Fibroblast of lung (primary cell): ENCODE results near the gene URAD.

ENCODE experiments used
- EZH2 ChIP-seq: IDR thresholded peaks from 2 replicates; pipeline ENCODE4 v1.5.1; 2012; ENCODE audit warnings: low read length, control low read depth, mild to moderate bottlenecking; ENCODE audit errors: missing control alignments
- TF ChIP-seq, protein P1 (sequence below), 2 donors: IDR thresholded peaks in 1 of 2; conservative IDR thresholded peaks in 1 of 2; 1 replicate in 1 of 2; 2 replicates in 1 of 2; pipeline ENCODE4 v1.5.1; 2011 to 2012; ENCODE audit warnings: low read length in 2 of 2, control low read depth in 1 of 2, inconsistent platforms in 1 of 2, low read depth in 1 of 2, mild to moderate bottlenecking in 1 of 2

DNA sequence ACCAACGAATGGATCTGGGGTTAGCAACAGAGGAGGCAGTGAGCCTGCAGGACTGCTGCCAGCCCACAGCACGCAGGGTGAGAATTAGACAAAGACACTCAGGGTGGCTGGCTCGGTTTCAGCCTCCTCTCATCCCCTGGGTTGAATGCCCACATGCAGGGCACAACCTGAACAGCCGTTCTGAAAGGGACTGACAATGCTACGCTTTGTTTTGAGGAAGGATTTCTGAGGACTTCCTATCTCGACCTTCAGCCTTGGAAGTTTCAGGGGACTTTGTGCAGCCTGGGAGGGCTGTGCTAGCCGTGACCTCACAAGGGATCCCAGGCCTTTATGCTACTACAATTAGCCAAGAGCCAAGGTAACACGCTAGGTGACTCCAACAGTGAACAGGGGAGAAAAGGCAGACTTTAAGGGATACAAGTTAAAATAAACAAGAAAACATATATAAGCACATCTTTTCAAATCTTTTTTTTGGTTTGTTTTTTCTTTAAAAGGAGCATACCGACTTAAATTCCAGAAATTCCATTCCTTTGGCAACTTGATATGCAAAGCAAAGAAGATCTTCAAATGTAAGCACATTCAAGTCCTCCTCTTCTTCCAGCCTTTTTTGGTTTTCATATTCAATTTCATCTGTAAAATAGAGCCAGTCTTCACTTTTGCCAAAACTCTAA, 34.5 kb upstream of the URAD start:
- TF ChIP-seq, protein P1, sequence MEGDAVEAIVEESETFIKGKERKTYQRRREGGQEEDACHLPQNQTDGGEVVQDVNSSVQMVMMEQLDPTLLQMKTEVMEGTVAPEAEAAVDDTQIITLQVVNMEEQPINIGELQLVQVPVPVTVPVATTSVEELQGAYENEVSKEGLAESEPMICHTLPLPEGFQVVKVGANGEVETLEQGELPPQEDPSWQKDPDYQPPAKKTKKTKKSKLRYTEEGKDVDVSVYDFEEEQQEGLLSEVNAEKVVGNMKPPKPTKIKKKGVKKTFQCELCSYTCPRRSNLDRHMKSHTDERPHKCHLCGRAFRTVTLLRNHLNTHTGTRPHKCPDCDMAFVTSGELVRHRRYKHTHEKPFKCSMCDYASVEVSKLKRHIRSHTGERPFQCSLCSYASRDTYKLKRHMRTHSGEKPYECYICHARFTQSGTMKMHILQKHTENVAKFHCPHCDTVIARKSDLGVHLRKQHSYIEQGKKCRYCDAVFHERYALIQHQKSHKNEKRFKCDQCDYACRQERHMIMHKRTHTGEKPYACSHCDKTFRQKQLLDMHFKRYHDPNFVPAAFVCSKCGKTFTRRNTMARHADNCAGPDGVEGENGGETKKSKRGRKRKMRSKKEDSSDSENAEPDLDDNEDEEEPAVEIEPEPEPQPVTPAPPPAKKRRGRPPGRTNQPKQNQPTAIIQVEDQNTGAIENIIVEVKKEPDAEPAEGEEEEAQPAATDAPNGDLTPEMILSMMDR (conservative IDR thresholded peaks at IDR 0.05 in 1 of 2, IDR thresholded peaks at IDR 0.05 in 1 of 2; ENCODE audit: low read depth in 1 of 2, low read length in 2 of 2) = no peak
- no peak for TF ChIP-seq EZH2
